AG08396 (cell line): Measurements from ENCODE around the gene RIPOR3.
"Not testable (repeated sequence)": the region's sequence is repeated elsewhere in the genome, so short reads cannot be mapped to it uniquely, and the experiment has no call there.

Experiments
- DNase-seq: peaks from one replicate; pipeline ENCODE4 v3.0.0; 2012; ENCODE audit warnings: low spot score, mixed read lengths

The RIPOR3 gene

DNA sequence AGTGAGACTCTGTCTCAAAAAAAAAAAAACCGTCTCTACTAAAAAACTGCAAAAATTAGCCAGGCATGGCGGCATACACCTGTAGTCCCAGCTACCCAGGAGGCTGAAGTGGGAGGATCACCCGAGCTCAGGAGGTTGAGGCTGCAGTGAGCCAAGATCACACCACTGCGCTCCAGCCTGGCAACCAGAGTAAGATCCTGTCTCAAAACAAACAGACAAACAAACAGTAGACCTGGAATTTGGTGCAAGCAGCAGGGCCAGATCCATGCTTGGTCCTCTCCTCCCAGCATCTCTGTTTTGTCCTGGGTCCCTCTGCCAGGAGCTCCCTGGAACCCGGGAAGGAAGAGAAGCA is 11.6 kb downstream of the RIPOR3 start:
- DNase-seq = no peak

DNA sequence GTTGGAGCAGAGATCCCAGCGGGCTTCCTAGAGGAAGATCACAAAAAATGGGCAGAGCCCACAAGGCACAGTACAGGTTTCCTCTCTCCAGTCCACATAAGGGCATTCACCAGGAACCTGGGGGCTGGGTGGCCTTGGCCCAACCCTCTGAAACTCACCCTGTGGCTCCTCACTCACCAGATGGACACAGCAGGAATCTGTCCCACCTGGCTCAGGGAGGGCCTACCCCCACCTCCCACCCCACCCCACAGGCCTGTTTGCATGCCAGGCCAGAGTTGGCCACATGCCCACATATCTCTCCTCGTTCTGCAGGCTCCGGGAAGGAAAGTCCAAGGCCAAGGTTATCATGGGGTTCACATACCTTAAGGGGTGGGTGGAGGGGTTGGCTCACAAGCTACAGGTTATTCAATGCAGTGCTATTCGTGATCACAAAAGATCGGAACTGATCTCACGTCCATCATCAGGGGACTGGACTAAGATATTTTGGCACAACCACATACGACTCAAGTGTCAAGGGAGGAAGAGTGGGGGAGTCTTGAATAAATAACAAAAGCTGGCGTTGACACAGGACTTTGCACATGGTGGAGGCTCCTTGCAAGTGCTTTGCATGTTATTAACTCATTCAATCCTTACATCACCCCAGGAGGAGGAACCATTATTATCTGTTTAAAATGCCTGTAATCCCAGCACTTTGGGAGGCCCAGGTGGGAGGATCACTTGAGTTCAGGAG is 13.0 kb downstream of the RIPOR3 start:
- no peak for DNase-seq

DNA sequence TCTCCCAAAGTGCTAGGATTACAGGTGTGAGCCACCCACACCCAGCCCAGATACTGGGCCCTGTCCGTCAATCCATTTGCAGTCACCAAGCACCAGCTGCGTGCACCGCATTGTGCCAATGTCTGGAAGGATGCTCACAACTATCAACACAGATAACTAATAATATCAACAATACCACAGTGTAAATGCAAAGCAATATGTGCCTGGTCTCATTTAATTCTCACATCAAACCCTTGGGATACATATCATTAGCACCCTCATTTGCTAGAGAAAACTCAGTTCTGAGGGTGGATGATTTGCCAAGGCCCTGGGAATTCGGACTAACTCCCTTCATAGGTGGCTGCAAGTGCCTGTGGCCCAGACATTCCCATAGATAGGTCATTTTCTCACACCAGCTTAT is 14.5 kb downstream of the RIPOR3 start:
- no peak for DNase-seq

DNA sequence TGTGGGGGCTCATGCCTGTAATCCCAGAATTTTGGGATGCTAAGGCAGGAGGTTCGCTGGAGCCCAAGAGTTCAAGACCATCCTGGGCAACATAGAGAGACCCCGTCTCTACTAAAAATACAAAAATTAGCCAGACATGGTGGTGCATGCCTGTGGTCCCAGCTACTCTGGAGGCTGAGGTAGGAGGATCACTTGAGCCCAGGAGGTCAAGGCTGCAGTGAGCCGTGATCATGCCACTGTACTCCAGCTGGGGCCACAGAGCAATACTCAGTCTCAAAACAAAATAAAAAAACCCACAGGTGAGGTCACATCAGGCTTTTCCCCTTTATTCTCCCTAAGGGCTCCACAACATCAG is 15.0 kb downstream of the RIPOR3 start:
- not testable (repeated sequence) for DNase-seq

DNA sequence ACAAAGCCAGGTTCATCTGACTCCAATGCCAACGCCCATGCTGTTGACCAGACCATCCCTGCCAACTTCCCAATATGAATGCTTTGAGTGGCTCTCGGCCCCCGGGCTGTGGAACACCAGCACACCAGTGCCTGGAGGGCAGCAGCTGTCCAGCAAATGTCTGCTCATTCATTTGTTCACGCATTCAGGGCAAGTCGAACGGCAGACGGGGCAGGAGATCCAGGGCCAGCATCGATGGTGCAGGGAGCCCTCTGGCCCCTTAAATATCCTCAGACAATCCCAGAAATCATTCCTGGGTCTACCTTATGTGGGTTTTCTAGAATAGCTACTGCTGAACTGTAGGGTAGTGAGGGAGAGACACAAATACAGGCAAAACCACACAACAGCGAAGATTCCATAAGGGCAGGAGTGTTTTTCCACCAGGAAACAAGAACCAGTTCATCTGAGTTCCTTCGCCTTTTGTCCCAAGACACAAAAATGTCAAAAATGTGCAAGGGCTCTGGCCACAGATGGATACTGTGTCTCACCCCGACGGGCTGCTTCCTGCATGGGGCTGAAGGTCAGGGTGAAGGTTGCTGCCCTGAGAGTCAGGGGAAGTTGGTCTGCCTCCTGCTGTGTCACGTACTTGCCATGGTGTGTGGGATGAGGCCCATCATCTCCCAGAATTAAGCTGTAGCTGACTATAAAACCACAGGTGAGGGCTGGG is 15.5 kb downstream of the RIPOR3 start:
- peak; percentile 31 for DNase-seq

DNA sequence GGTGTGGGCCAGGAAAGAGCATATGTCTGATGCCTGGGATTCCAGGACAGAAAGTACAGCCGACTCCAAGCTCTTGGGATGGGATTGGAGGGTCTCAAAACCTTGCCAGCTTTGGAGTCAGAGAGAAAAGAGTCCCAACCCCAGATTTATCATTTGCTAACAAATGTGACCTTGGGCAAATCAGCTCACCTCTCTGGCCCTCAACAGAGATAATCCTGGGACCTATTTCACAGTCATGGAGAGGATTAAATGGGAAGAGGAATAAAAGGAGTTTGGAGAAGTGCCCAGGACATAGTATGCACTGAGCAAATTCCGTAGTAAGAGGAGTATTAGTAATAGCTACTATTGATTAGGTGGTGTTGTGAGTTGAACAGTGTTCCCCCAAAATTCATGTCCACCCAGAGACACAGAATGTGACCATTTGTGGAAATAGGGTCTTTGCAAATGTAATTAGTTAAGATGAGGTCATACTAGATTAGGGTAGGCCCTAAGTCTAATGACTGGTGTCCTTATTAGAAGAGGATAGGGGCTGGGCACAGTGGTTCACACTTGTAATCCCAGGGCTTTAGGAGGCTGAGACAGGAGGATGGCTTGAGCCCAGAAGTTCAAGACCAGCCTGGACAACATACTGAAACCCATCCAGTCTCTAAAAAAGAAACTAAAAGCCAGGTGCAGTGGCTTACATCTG is 17.1 kb downstream of the RIPOR3 start:
- no peak for DNase-seq

DNA sequence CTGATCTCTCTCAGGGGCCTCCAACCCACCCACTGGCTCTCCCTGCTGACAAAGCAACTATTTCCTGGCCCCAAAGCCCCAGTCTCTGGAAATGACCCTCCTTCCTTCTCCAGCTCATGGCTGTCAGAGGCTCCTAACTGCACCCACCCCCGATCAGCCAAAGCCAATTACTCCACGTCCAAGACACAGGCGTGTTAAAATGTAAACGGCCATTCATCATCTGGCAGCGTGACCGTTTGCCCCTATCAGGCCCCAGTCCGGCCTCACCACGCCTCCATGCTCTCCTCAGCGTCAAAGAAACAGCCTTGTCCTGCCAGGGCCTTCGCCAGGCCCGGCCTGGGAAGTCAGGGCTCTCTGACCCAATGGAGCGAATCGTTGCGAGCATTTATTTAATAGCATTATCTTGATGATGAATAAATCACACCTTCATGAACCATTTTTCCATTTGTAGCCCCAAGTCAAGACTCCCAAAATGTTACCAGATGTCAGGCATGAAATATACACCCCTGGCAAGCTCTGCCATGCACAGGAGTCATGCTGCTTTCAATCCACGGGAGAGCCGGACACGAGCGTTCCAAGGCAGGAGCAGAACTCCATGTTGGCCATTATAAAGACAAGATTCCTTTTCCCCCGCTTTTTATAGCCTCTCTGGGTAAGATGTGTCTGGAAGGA is 17.7 kb downstream of the RIPOR3 start:
- no peak for DNase-seq

DNA sequence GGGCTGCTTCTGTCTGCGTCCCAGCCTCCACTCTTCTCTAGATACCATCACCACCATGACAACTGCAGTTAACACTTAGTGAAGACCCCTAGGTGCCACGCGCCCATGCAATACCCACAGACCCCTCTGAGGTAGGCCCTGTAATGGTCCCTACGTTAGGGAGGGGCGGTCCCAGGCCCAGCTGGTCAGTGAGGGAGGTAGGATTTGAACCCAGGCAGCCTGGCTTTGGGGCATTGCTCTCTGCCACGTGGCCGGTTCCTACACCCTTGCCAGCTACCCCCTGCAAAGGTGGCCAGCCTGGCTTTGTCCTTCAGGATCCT is 18.2 kb downstream of the RIPOR3 start:
- DNase-seq = no peak

DNA sequence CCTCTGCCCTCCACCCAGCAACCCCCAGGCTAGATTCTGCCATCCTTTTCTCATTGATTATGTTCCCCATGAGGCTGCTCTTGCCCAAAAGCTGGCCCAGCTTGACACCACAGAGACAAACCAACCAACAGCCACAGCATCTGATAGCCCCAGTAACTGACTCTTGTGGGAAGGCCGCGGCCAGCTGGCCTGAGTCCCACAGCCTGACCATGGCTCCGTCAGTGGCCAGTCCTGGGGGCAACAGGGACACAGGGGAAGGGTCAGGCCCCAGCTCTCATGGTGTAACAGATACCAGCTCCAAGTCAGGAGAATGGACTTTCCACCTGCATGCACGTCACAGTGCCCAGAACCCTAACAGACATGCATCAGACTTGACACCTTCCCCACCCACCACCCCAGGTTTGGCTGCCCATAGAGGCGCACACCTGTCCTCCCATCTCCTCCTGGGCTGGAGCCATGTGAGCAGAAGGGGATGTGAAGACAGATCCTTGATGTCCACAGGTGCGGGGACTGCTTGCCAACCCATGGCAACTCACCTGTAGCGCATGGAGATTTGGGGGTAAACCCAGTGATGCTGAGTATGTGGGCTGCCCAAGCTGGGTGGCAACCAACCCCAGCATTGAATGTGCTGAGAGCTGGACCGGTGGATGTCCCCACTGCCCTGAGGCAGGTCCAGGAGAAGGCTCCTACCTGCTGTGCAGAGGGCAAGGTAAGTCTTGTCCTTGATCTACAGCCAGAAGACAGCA is 18.8 kb downstream of the RIPOR3 start:
- DNase-seq = no peak

DNA sequence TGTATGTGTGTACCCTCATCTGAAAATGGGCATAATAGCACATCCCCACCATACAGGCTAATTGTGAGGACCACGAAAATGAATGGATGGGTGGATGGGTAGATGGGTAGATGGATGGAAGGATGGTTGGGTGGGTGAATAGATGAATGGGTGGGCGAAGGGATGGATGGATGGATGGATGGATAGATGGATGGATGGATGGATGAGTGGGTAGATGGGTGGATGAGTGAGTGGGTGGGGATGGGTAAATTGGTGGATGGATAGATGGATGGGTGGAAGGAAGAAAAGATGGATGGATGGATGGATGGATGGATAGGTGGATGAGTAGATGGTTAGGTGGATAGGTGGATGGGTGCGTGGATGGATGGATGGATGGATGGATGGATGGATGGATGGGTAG is 19.7 kb downstream of the RIPOR3 start:
- DNase-seq = no peak

DNA sequence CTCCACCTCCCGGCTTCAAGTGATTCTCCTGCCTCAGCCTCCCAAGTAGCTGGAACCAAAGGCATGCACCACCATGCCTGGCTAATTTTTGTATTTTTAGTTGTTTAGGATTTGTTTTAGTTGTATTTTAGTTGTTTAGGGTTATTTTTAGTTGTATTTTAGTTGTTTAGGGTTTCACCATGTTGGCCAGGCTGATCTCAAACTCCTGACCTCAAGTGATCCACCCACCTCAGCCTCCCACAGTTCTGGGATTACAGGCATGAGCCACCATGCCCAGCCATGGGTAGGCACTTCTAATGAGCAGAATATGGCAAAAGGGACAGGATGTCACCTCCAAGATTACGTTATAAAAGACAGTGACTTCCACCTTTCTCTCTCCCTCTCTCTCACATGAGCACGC is 20.3 kb downstream of the RIPOR3 start:
- not testable (repeated sequence) for DNase-seq

DNA sequence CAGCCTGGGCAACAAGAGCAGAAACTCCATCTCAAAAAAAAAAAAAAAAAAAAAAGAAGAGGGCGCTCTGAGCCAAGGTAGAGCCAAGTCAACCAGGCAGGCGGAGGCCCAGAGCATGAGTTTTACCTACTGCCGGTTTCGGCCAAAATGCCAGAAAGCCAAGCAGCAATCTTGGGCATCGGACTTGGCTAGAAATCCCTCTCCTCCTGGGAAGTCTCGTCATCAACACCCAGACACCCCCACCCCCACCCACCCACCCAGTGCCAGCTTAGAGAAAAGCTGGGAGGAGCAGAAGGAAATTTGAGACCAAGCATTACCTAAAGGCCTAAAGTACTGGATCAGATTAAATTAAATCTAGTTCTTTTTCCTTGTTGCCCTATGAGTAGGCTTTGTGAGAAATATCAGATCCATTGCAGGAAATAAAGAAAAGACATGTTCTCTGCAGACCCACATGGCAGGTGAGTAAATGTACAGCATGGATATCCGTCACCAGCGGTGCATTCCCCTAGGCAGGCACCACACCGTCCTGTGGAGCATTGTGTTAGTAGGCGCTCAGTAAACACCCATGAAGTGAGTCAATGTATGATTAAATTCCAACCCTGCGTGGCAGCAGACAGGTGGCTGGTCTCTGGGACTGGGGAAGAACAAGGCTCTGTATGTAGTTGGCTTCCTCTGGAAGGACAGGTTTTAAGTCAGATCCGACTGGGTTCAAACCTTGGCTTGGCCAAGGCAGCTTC is 21.0 kb downstream of the RIPOR3 start:
- no peak for DNase-seq

DNA sequence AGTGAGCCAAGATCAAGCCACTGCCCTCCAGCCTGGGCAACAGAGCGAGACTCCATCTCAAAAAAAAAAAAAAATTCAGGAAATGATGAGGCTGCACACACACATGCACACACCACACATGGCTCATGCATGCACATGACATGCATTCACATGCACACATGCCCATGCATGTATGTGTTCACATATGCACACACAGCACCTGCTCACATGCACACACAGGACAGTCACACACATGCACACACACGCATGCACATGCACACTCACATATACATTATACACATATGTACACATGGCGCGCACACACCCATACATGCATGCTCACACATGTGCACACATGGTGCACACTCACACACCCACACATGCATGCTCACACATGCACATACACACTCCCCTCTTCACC is 22.5 kb downstream of the RIPOR3 start:
- DNase-seq = no peak

DNA sequence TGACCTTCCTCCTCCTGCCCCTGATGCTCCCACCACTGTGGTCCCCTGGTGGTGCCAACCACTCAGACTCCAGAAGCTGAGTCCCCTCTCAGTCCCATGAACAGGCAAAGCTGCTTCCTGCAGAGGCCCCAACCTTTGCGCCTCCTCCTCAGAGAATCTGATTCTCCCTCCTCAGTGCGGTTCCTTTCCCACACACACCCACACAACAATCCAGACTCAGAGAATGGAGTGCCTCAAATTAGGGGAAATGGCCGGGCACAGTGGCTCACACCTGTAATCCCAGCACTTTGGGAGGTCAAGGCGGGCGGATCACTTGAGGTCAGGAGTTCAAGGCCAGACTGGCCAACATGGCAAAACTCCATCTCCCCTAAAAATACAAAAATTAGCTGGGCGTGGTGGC is 23.0 kb downstream of the RIPOR3 start:
- DNase-seq = no peak

DNA sequence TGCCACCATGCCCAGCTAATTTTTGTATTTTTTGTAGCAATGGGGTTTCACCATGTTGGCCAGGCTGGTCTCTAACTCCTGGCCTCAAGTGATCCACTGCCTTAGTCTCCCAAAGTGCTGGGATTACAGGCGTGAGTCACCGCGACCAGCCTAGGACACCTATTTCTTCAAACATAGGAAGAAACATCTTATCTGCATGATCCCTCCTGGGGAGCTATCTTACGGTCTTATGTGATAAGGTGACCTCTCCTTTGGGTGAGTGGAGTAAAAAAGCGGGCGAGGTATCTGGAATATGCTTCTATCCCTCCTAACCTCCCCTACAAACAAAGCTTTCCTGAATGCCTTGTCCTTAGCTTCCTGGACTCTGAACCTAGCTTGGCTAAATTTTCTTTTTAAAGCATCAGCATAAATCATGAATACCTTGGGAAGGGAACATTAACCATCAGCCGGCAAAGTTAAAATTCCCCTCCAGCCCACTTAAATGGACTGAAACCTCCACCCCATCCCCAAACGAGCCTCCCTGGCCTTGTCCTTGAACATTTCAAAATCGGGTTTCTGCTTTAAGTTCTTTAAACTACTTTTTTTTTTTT is 24.5 kb downstream of the RIPOR3 start:
- no peak for DNase-seq

DNA sequence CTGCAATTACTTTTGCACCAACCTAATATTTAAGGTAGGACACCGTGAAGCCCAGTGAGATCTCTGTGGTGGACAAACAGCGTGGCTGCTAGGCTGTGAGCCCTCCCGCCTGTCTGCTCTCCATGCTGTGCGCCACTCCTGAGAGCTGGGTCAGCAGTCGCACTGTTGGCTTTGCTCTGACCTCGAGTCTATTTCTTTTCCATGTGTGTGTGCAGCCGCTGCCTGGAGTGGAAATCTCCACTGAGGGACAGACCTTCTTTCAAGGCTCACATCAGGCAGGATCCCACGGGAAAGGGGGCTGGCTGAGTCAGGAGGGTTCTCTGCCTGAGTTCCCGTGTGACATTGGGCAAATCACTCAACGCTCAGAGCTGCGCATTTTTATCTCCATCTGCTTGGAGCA is 27.1 kb downstream of the RIPOR3 start:
- no peak for DNase-seq

DNA sequence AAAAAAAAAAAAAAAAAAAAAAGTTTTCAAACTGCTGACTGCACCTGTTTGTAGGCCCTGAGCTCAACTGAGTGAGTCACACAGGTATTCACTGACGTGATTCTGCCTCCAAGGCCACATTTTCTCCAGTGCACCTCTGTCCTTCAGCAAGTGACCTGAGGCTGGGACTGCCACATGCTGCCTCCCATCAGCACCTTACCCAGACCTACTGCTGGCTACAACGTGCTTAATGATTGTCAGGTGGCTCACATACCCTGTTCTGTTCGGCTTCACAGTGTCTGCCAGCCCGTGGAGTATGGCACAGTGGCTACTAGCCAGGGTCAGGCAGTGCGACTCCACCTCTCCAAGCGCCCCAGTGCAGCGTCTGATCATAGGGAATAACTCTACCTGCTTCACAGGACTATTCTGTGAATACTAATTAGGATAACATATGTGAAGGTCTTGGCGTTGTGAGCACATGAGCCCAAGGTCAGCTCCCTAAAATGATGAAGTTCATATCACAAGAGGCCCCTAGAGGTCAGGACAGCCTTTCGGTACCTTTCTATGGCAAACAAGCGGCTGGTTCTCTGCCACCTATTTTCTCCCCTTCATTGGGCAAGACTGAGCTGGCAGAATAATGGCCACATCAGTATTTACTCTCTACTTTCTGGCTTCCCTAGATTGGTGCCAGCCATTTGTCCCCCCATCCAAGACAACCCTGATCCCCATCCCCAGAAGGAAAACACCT is 28.1 kb downstream of the RIPOR3 start:
- DNase-seq = no peak

DNA sequence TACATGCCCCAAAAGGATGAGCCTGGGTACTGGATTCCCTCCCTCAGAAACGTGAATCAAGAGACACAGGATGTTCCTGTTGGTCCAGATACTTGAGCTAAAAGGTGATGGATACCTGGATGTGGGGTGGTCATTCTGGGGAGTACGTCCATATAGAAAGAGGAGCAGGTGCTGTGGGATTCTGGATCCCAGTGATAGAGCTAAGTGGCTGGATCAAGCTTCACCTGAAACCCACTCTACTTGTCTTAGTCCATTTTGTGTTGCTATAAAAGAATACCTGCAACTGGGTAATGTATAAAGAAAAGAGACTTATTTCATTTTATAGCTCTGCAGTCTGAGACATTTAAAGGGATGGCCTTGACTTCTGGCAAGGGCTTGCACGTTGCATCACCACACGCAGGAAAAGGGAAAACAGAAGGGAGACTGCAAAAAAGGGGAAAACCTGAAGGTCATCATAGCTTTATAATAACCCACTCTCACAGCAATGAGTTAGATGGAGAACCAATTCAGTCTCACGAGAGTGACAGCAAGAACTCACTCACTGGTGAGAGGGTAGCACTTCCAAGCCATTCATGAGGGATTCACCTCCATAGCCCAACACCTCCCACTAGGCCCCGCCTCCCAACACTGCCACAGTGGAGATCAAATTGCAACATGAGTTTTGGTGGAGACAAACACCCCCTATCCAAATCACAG is 31.2 kb downstream of the RIPOR3 start:
- no peak for DNase-seq

DNA sequence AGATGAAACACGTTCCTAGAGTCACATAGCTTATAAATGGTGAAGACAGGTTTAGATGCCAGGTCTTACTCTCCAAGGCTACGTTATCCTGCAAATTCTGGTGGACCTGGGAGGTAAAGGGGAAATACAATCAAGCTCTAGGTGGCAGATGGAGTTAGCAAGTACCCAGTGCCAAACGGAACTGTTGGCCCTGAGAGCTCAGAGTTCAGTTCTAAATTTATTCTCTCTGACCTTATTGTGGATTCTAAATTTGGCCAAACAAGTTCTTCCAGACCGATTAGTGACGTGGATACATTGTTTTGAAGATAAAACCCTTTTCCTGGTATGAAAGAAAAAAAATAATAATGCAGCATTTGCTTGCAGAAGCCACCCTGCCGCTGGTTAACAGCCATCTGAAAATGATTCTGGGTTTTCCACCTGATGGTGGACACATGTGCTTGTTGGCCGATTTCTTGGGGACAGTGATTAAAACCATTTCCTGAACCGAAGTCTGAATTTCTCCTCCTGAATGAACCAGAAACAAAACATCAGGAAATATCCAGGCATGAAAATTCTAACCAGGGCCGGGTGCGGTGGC is 32.5 kb downstream of the RIPOR3 start:
- DNase-seq = no peak
